ENCODE results near the gene TNS3. TPM values are rescaled to one million over a fixed set of nuclear protein-coding genes. Genes with fewer than 3 reads are reported as not detected.

TNS3 gene
- total RNA-seq, 1 donor from 2014 or later, result 30.3 TPM

GRCh38 chr7:47500103-47500563 lies 81.8 kb downstream of the TNS3 start:
- H3K27me3 Mint-ChIP-seq, result no peaks in the 10 kb centered on the region
- ATAC-seq (ENCODE audit: low read depth) (no peak), DNase-seq (no peak)
- H3K27ac Mint-ChIP-seq, result peak overlapping the region; percentile 69
- peaks cover 5% of the 10 kb centered on the region for H3K36me3 Mint-ChIP-seq (ENCODE audit: low read depth)
- intact Hi-C loops (cut with micrococcal nuclease), result no loop called here
- H3K4me1 Mint-ChIP-seq, result peaks cover 59% of the 10 kb centered on the region
- POLR2A ChIA-PET, result no interaction called here
- no peak overlapping the region for H3K4me3 Mint-ChIP-seq
- CTCF ChIA-PET, result no interaction called here
- TF ChIP-seq CTCF (IDR thresholded peaks at IDR 0.05), result no peak
- H3K9me3 Mint-ChIP-seq, result no peaks in the 10 kb centered on the region

GRCh38 chr7:47498229-47499056 lies 83.5 kb downstream of the TNS3 start:
- H3K27ac Mint-ChIP-seq, result peak overlapping the region; percentile 87
- intact Hi-C loops (cut with micrococcal nuclease), result loop anchor here (5.0 kb wide), 1 partner anchor 439 kb away; no protein-coding TSS in a partner anchor
- H3K4me3 Mint-ChIP-seq, result no peak overlapping the region
- DNase-seq (no peak), ATAC-seq (ENCODE audit: low read depth) (no peak)
- no peaks in the 10 kb centered on the region for H3K27me3 Mint-ChIP-seq
- H3K36me3 Mint-ChIP-seq (ENCODE audit: low read depth), result peaks cover 3% of the 10 kb centered on the region
- H3K9me3 Mint-ChIP-seq, result no peaks in the 10 kb centered on the region
- POLR2A ChIA-PET, result interaction anchor here (0.6 to 4.0 kb wide), 7 partner anchors 12 to 260 kb away, joined by 3 to 32 read pairs (median 4); no protein-coding TSS in a partner anchor
- no peak for TF ChIP-seq CTCF (IDR thresholded peaks at IDR 0.05)
- H3K4me1 Mint-ChIP-seq, result peaks cover 68% of the 10 kb centered on the region
- CTCF ChIA-PET, result interaction anchor here (1.5 to 2.8 kb wide), 2 partner anchors 18 to 321 kb away, joined by 5 to 11 read pairs; no protein-coding TSS in a partner anchor

- DNase-seq, result no peak
- ChIA-PET POLR2A (interaction anchor here (0.6 to 4.0 kb wide), 14 partner anchors 11 to 439 kb away, joined by 3 to 32 read pairs (median 4); no protein-coding TSS in a partner anchor), CTCF (interaction anchor here (0.5 to 2.8 kb wide), 3 partner anchors 17 to 321 kb away, joined by 3 to 11 read pairs (median 5); no protein-coding TSS in a partner anchor)
- no peak for TF ChIP-seq CTCF (IDR thresholded peaks at IDR 0.05)
- Mint-ChIP-seq H3K36me3 (ENCODE audit: low read depth) (peaks cover 3% of the 10 kb centered on the region), H3K4me1 (peaks cover 70% of the 10 kb centered on the region), H3K9me3 (no peaks in the 10 kb centered on the region), H3K27ac (peak overlapping the region; percentile 87), H3K27me3 (no peaks in the 10 kb centered on the region), H3K4me3 (peak overlapping the region; percentile 64)
- ATAC-seq (ENCODE audit: low read depth), result peak; percentile 81
- intact Hi-C loops (cut with micrococcal nuclease), result loop anchor here (1.0 to 5.0 kb wide), 4 partner anchors 16 to 440 kb away; no protein-coding TSS in a partner anchor
Measured at GRCh38 chr7:47497367-47498096, 84.4 kb downstream of the TNS3 start.

GRCh38 chr7:47496666-47497065 lies 85.2 kb downstream of the TNS3 start:
- peak overlapping the region; percentile 60 for H3K4me3 Mint-ChIP-seq
- ChIA-PET POLR2A (interaction anchor here (0.6 to 4.0 kb wide), 5 partner anchors 13 to 106 kb away, joined by 3 to 32 read pairs (median 5); no protein-coding TSS in a partner anchor), CTCF (interaction anchor here (1.0 to 2.8 kb wide), 5 partner anchors 9 to 322 kb away, joined by 3 to 11 read pairs (median 3); no protein-coding TSS in a partner anchor)
- TF ChIP-seq CTCF (IDR thresholded peaks at IDR 0.05), result no peak
- H3K4me1 Mint-ChIP-seq, result peaks cover 72% of the 10 kb centered on the region
- H3K9me3 Mint-ChIP-seq, result no peaks in the 10 kb centered on the region
- DNase-seq (no peak), ATAC-seq (ENCODE audit: low read depth) (no peak)
- intact Hi-C loops (cut with micrococcal nuclease), result loop anchor here (1.0 to 5.0 kb wide), 4 partner anchors 15 to 441 kb away; no protein-coding TSS in a partner anchor
- no peaks in the 10 kb centered on the region for H3K27me3 Mint-ChIP-seq
- peak overlapping the region; percentile 83 for H3K27ac Mint-ChIP-seq
- peaks cover 4% of the 10 kb centered on the region for H3K36me3 Mint-ChIP-seq (ENCODE audit: low read depth)

Measured in activated B cell treated with CpG ODN at 0.5 μM for 24 hours (primary cell).